HG02884 (cell line): ENCODE measurements around the gene SIK2.
"Not testable (repeated sequence)": the region's sequence is repeated elsewhere in the genome, so short reads cannot be mapped to it uniquely, and the experiment has no call there.

Experiments used
- ATAC-seq: cut with Tn5 transposase; IDR thresholded peaks from one replicate; pipeline ENCODE4 v1.9.1; 2021; ENCODE audit warnings: mild to moderate bottlenecking, moderate library complexity; ENCODE audit not compliant: unreplicated experiment

SIK2 gene

GRCh38 chr11:111748035-111748804 is 146.0 kb downstream of the SIK2 start:
- ATAC-seq = no peak

- no peak for ATAC-seq
Measured at GRCh38 chr11:111749646-111750045, 147.4 kb downstream of the SIK2 start.

- ATAC-seq = no peak
Measured at GRCh38 chr11:111756097-111756496, 153.8 kb downstream of the SIK2 start.

DNA sequence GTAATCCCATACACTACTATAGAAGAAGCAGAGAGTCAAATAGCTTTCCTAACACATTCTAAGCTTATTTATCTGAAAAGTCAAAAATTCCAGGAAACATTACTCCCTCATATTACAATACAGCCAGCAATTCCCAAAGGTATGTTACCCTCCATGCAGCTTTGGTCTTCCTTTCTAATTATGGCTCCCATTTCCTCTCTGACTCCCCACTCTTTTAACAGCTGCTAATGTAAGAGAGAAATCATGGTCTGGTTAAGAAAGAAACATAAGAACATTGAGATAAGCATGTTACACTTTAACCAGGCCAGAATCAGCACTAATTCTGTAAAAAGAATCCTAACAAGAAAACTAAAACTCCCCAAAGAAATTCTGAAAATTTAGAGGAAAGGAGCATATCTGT is 157.1 kb downstream of the SIK2 start:
- ATAC-seq = no peak

- ATAC-seq = no peak
Measured at GRCh38 chr11:111759778-111760407, 157.6 kb downstream of the SIK2 start.

GRCh38 chr11:111761036-111761435 is 158.8 kb downstream of the SIK2 start:
- ATAC-seq = no peak

GRCh38 chr11:111762526-111762925 is 160.3 kb downstream of the SIK2 start:
- ATAC-seq = no peak

DNA sequence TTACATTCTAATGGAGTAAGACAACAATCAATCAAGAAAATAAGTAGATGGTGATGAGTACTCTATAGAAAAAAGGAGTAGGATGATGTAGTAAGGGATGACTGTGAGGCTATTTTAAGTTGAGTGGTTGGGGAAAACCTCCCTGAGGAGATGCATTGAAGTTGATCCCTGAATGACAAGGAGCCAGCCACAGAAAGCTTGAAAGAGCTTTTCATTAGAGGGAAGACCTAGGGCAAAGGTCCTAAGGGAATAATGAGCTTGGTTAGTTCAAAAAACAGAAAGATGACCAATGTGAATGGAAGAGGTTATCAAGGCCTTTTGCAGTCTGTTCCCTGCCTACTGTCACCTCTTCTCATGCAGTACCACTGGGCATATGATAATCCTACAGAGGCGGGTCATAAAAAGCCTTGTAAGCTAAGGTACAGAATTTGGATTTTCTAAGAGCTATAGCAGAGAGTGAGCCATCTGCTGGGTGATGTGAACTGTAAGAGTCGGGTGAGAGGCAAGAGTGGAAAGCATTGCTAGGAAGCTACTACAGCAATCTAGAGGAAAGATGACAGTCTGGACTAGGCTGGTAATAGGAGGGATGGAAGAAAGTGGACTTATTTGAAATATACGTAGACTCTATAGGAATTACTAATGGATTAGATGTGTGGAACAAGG is 160.9 kb downstream of the SIK2 start:
- no peak for ATAC-seq

GRCh38 chr11:111764621-111765020 is 162.4 kb downstream of the SIK2 start:
- no peak for ATAC-seq

GRCh38 chr11:111765320-111765983 is 163.2 kb downstream of the SIK2 start:
- ATAC-seq = peak; percentile 28

GRCh38 chr11:111765984-111766833 is 164.0 kb downstream of the SIK2 start, which contains the start of gene PPP2R1B:
TSS of gene PPP2R1B (minus strand) at chr11:111766389. CDS start at chr11:111766361, 28 bp downstream.
- ATAC-seq = peak; percentile 77

DNA sequence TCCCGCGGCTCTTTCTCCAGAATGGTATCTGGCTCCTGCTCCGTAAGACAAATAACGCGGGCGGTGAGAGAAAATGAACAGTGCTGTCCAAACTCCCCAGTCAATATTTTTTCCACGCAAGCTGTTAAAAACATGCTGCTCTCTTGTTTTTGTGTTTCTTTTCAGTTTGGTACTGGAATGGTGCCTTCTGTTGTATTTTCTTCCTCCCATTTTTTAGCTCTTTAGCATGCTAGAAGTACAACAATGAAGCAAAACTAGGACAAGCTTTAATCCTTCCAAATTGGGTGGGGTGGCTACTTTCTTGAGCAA is 164.5 kb downstream of the SIK2 start:
- peak; percentile 16 for ATAC-seq

DNA sequence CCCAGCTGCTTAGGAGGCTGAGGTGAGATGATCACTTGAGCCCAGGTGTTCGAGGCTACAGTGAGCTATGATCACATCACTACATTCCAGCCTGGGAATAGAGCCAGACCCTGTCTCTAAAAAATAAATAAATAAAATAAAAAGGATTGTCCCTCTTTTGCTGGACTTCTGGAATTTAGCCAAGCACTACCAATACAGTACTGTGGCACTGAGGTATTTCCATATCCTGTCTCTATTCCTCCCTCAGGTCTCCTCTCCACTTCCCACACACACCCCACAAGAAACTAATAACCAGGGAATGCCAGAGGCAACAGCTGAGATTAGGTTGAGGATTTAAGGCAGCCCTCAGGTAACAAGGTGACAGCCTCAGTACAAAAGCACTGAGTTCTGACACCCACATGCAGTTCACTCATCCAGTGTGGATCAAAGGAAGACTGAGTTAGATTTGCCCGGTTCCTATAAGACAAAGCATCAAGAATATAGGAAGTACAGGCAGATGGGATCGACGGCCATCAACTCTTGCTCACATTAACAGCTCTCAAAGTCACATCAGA is 168.4 kb downstream of the SIK2 start:
- ATAC-seq = no peak

DNA sequence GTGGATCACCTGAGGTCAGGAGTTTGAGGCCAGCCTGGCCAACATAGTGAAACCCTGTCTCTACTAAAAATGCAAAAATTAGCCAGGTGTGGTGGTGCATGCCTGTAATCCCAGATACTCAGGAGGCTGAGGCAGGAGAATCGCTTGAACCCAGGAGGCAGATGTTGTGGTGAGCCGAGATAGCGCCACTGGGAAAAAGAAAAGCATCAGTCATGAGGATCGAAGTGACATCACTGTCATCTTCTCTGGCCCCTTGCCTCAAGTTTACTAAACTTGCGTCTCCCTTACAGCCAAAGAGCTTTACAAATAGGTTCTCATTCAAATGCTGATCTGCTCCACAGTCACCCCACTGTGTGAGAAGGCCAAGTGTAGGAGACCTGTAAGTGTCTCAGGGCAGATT is 169.0 kb downstream of the SIK2 start:
- not testable (repeated sequence) for ATAC-seq

DNA sequence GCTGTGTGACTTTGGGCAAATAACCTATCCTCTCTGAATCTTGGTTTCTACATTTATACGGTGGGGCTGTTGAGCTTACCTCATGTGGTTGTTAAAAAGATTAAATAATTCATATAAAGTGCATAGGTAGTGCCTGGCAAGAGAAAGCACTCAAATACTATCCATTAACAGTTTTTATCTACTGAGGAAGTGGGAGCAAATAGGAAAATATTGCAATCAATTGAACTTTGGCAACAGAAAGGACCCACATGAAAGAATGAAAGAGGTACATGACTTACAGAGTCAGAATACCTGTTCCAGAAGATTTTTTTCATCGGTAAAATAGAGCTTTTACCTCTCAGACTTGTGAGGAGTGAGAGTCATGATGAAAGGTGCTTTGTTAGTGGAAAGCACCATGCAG is 170.3 kb downstream of the SIK2 start:
- no peak for ATAC-seq

DNA sequence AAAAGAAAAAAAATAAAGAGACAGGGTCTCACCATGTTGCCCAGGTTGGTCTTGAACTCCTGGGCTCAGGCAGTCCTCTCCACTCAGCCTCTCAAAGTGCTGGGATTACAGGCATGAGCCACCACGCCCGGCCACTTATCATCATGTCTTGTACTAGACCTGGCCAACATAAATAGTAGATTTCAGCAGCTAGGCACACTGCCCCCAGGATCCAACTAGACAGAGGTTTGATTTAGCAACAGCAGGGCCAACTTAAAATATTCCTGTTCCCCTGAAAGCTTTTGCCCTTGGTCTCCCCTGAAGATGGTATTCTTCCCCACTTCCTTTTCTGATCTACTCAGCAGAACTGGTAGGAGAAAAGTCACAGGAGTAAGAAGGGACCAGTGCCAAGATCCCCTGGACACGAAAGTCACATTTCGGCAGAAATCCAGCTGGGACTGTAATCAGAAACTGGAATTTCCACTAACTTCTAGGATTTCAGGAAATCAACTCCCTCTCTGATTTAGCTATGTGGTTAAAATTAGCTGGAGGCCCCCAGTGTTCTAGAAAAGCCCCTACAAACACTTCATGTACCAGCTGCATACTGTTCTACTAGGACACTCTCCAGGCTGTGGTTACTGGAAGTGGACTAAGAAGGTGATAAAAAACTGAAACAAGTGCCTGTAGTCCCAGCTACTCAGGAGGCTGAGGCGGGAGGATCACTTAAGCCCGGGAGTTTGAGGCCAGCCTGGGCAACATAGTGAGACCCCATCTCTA is 172.9 kb downstream of the SIK2 start:
- ATAC-seq = no peak

DNA sequence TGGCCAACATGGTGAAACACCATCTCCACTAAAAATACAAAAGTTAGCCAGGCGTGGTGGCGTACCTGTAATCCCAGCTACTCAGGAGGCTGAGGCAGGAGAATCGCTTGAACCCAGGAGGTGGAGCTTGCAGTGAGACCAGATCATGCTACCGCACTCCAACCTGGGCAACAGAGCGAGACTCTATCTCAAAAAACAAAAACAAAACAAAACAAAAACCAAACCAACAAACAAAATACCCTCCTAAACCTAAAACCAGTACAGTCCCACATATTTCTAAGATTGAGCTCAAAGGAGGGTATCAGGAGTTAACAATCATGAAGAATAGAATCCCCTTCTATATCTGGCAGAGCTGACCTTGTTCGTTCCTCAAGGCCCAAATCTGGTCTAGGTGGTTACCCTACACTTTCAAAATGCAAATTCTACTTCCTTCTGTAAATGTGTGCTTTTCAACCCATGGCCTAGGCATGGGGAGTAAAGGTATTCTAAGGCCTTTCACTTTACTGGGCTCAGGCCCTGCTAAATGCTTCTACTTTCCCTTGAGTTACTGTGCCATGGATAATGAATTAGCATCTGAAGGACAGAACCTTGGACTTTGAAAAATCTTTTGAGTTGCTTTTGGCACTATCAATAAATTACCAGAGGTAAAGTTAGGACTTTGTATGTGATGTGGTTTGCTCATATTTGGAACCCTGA is 174.3 kb downstream of the SIK2 start:
- peak; percentile 96 for ATAC-seq

DNA sequence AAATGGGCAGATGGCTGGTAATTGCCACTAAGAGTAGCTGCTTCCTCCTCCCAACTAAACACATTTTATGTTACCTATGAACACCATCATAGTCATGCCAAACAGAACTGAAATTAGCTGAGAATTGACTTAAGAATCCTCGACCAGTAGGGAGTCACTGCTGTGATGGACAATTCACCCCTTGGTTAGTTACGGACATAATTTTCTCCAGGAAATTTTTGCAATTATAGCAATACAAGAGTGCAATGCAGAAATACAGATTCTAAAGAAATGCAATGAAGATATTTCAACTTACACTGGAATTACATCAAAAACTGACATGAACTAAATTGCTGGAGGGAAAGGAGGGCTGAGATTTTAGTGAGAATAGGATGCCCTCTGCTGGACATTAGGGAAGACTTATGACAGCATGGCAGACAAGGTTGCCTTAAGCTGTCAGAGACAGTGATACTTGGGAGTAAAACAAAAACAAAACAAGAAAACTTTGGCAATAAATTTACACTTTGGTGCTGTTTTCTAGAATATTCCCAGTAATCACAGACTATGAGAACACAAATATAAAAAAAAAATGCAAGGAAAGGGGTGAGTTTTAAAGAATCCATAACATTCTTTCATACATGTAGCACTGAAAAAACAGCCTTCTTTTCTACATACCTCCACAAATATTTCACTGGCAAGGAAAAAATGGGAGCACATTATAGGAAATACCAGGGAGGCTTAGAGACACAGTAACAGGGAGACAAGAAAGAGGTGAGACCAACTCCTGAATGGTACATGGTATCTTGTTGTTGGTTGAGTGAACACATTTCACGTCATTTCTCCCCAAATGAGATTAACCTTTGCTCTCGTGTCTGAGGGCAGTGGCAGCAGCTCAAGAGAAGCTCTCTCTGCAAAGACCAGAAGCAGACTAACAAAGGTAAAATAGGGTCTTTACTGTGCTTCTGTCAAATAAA is 175.1 kb downstream of the SIK2 start:
- no peak for ATAC-seq
